MM.1S (cell line): ENCODE data around the gene CNPY1.

Source experiments
- CTCF ChIP-seq: fragments of 300-600 bp; sonication (generic); IDR thresholded peaks from 2 replicates; pipeline ENCODE4 v1.5.1; 2016; ENCODE audit warnings: antibody characterized with exemption, low read length, mixed read lengths
- EZH2 ChIP-seq: fragments of 300-600 bp; sonication (generic); optimal IDR thresholded peaks from 2 replicates; pipeline ENCODE3; 2017; ENCODE audit warnings: low read depth, mild to moderate bottlenecking, antibody characterized with exemption, low read length, mixed read lengths

- no peak for TF ChIP-seq CTCF
- no peak for TF ChIP-seq EZH2
These were observed 77.6 kb downstream of the CNPY1 start for GRCh38 chr7:155468785-155469148.
